SK-N-SH treated with all-trans-retinoic acid at 6 μM for 48 hours (cell line): ENCODE data around the gene AKAP9.

ENCODE experiments used
- ATAC-seq: fragments of 200-7000 bp; cut with Tn5 transposase; 3 replicates; pipeline ENCODE4 v1.9.1; 2020; ENCODE audit warnings: mild to moderate bottlenecking, moderate library complexity
- ARNTL ChIP-seq: fragments of 450-650 bp; formaldehyde crosslinking; IDR thresholded peaks from 2 replicates; pipeline ENCODE4 v1.5.0; 2020; ENCODE audit warnings: low read depth, mild to moderate bottlenecking, moderate library complexity, borderline replicate concordance
- BACH2 ChIP-seq: fragments of 250-450 bp; sonication (Bioruptor Pico); IDR thresholded peaks from 2 replicates; pipeline ENCODE4 v1.9.0; 2021; ENCODE audit warnings: mild to moderate bottlenecking, borderline replicate concordance
- CSDC2 ChIP-seq: fragments of 250-450 bp; sonication (Bioruptor Pico); IDR thresholded peaks from 2 replicates; pipeline ENCODE4 v1.5.0; 2020; ENCODE audit warnings: mild to moderate bottlenecking, moderate library complexity
- ESRRG ChIP-seq: fragments of 250-450 bp; sonication (Bioruptor Pico); IDR thresholded peaks from 2 replicates; pipeline ENCODE4 v1.6.1; 2021; ENCODE audit warnings: mild to moderate bottlenecking
- GLIS3 ChIP-seq: fragments of 250-450 bp; sonication (Bioruptor Pico); IDR thresholded peaks from 2 replicates; pipeline ENCODE4 v1.5.0; 2020; ENCODE audit warnings: mild to moderate bottlenecking, moderate library complexity
- ISL1 ChIP-seq: fragments of 250-450 bp; sonication (Bioruptor Pico); IDR thresholded peaks from 2 replicates; pipeline ENCODE4 v2.1.2; 2022; ENCODE audit warnings: mild to moderate bottlenecking, moderate library complexity
- OSR1 ChIP-seq: fragments of 250-450 bp; sonication (Bioruptor Pico); IDR thresholded peaks from 2 replicates; pipeline ENCODE4 v1.8.0; 2022; ENCODE audit warnings: moderate library complexity, mild to moderate bottlenecking, inconsistent platforms
- RARB ChIP-seq: fragments of 250-450 bp; sonication (Bioruptor Pico); IDR thresholded peaks from 2 replicates; pipeline ENCODE4 v1.8.0; 2021; ENCODE audit warnings: mild to moderate bottlenecking, moderate library complexity
- SNAI2 ChIP-seq: fragments of 250-450 bp; sonication (Bioruptor Pico); IDR thresholded peaks from 2 replicates; pipeline ENCODE4 v1.5.0; 2020; ENCODE audit warnings: mild to moderate bottlenecking, moderate library complexity
- ZC3H10 ChIP-seq: fragments of 250-450 bp; sonication (Bioruptor Pico); IDR thresholded peaks from 2 replicates; pipeline ENCODE4 v1.5.1; 2021; ENCODE audit warnings: mild to moderate bottlenecking, moderate library complexity
- ZFP3 ChIP-seq: fragments of 250-450 bp; sonication (Bioruptor Pico); IDR thresholded peaks from 2 replicates; pipeline ENCODE4 v1.5.0; 2020; ENCODE audit warnings: mild to moderate bottlenecking, moderate library complexity
- ZFP30 ChIP-seq: fragments of 450-650 bp; formaldehyde crosslinking; IDR thresholded peaks from 2 replicates; pipeline ENCODE4 v1.5.0; 2022; ENCODE audit warnings: mild to moderate bottlenecking, moderate library complexity
- ZNF565 ChIP-seq: fragments of 450-650 bp; formaldehyde crosslinking; conservative IDR thresholded peaks from 2 replicates; pipeline ENCODE4 v1.5.0; 2020; ENCODE audit warnings: low read depth, mild to moderate bottlenecking, moderate library complexity
- ZNF70 ChIP-seq: fragments of 450-650 bp; formaldehyde crosslinking; IDR thresholded peaks from 2 replicates; pipeline ENCODE4 v1.5.0; 2020; ENCODE audit warnings: mild to moderate bottlenecking, moderate library complexity
- ZNF8 ChIP-seq: fragments of 450-650 bp; formaldehyde crosslinking; IDR thresholded peaks from 2 replicates; pipeline ENCODE4 v1.5.0; 2020; ENCODE audit warnings: mild to moderate bottlenecking, moderate library complexity
- TF ChIP-seq, protein P1 (sequence below): fragments of 250-450 bp; sonication (Bioruptor Pico); IDR thresholded peaks from 2 replicates; pipeline ENCODE4 v1.8.0; 2020; ENCODE audit warnings: mild to moderate bottlenecking, moderate library complexity, borderline replicate concordance
- TF ChIP-seq, protein P2 (sequence below): fragments of 250-450 bp; sonication (Bioruptor Pico); IDR thresholded peaks from 2 replicates; pipeline ENCODE4 v1.5.1; 2020; ENCODE audit warnings: low read depth, mild to moderate bottlenecking, moderate library complexity
- TF ChIP-seq, protein P3 (sequence below): fragments of 250-450 bp; sonication (Bioruptor Pico); IDR thresholded peaks from 2 replicates; pipeline ENCODE4 v1.5.1; 2021; ENCODE audit warnings: mild to moderate bottlenecking, moderate library complexity
- TF ChIP-seq, protein P4 (sequence below): fragments of 250-450 bp; sonication (Bioruptor Pico); IDR thresholded peaks from 2 replicates; pipeline ENCODE4 v1.8.0; 2021; ENCODE audit warnings: low read depth, mild to moderate bottlenecking, moderate library complexity, borderline replicate concordance
- TF ChIP-seq, protein P5 (sequence below): fragments of 250-450 bp; sonication (Bioruptor Pico); IDR thresholded peaks from 2 replicates; pipeline ENCODE4 v1.5.0; 2020; ENCODE audit warnings: mild to moderate bottlenecking, moderate library complexity

Gene AKAP9

DNA sequence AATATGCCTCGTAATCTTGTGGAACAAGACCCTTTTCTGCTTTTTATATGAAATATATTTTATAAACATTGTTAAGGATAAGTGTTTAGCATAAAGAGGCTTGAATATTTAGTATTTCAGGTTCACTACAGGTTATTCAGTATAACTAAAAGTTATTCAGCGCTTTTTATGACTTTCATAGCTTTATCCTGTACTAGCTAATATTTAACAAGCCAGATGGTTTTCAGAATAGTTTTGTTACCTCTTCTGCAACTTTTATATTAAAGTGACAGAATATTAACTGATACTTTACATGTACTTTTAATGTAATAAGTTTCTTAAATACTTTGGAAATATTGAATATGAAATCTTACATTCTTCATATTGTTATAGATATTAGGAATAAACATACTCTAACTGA, 118.2 kb downstream of the AKAP9 start:
- no peak for ATAC-seq
- TF ChIP-seq GLIS3 (CRISPR knock-in tag) (no peak), ZNF565 (CRISPR knock-in tag) (no peak)
- TF ChIP-seq, protein P1, sequence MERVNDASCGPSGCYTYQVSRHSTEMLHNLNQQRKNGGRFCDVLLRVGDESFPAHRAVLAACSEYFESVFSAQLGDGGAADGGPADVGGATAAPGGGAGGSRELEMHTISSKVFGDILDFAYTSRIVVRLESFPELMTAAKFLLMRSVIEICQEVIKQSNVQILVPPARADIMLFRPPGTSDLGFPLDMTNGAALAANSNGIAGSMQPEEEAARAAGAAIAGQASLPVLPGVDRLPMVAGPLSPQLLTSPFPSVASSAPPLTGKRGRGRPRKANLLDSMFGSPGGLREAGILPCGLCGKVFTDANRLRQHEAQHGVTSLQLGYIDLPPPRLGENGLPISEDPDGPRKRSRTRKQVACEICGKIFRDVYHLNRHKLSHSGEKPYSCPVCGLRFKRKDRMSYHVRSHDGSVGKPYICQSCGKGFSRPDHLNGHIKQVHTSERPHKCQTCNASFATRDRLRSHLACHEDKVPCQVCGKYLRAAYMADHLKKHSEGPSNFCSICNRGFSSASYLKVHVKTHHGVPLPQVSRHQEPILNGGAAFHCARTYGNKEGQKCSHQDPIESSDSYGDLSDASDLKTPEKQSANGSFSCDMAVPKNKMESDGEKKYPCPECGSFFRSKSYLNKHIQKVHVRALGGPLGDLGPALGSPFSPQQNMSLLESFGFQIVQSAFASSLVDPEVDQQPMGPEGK: no peak

DNA sequence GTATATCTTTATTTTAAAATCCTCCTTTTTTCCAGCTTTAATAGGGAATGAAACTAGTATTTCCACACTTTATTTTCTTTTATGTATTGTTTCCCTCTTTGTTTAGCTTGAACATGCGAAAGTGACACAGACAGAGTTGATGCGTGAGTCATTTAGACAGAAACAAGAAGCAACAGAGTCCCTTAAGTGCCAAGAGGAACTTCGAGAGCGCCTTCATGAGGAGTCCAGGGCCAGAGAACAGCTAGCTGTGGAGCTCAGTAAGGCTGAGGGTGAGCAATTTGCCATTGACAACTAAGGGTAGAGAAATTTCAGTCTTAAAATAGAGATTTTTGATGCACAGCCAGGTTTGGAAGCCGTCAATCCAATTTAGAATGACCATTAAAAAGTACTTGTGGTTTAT, 120.5 kb downstream of the AKAP9 start:
- TF ChIP-seq SNAI2 (CRISPR knock-in tag): no peak
- no peak for TF ChIP-seq ZNF8
- TF ChIP-seq BACH2: no peak
- no peak for TF ChIP-seq ESRRG (CRISPR knock-in tag)
- no peak for TF ChIP-seq ZFP30 (CRISPR knock-in tag)
- TF ChIP-seq ZFP3 (CRISPR knock-in tag): no peak
- TF ChIP-seq, protein P1: no peak
- no peak for TF ChIP-seq CSDC2 (CRISPR knock-in tag)
- no peak for TF ChIP-seq ZNF70 (CRISPR knock-in tag)
- ATAC-seq: no peak

DNA sequence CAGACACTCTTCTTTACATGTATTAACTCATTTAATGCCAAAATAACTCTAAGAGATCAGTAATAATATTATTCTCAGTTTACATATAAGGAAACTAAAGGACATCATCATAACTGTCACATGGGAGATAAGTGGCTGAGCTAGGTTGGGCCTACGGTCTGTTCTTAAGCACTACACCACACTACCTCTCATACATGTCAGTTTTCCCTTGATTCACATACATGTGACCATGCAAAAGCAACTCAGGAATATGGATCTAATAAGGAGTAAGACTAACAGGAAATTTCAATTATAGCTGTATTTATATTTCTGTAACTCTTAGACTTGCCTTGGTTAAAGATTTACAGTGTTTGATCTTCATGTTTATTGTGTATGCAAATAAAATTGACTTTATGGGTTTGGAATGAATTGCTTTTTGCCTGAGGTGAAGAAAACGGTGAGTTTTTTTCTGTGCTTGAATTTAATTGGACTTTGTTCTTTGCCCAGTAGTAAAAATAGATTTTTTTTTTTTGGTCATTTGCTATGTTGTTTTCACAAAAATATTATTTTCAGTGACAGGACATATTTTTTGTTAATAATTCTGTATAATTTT, 123.9 kb downstream of the AKAP9 start:
- no peak for ATAC-seq
- TF ChIP-seq, protein P2, sequence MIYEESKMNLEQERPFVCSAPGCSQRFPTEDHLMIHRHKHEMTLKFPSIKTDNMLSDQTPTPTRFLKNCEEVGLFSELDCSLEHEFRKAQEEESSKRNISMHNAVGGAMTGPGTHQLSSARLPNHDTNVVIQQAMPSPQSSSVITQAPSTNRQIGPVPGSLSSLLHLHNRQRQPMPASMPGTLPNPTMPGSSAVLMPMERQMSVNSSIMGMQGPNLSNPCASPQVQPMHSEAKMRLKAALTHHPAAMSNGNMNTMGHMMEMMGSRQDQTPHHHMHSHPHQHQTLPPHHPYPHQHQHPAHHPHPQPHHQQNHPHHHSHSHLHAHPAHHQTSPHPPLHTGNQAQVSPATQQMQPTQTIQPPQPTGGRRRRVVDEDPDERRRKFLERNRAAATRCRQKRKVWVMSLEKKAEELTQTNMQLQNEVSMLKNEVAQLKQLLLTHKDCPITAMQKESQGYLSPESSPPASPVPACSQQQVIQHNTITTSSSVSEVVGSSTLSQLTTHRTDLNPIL (CRISPR knock-in tag): no peak
- no peak for TF ChIP-seq ARNTL (CRISPR knock-in tag)

DNA sequence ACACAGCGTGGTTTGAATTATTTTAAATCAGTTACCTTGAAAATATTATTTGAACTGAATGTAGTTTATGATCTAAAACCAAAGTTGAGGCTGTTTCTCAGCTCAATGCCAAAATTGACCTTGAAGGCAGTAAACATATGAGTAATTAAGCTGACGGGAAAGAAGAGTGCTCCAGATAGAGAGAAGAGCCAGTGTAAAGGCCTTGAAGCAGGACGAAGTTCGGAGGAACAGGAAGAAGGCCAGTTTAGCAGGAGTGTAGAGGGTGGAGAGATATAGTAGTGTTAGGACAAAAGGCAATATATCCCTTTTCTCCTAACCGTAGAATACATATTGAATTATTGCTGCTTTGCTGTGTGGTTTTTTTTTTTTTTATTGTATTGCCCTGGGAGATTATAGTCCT, 130.4 kb downstream of the AKAP9 start:
- ATAC-seq: no peak
- TF ChIP-seq ZNF565 (CRISPR knock-in tag): no peak
- TF ChIP-seq, protein P3, sequence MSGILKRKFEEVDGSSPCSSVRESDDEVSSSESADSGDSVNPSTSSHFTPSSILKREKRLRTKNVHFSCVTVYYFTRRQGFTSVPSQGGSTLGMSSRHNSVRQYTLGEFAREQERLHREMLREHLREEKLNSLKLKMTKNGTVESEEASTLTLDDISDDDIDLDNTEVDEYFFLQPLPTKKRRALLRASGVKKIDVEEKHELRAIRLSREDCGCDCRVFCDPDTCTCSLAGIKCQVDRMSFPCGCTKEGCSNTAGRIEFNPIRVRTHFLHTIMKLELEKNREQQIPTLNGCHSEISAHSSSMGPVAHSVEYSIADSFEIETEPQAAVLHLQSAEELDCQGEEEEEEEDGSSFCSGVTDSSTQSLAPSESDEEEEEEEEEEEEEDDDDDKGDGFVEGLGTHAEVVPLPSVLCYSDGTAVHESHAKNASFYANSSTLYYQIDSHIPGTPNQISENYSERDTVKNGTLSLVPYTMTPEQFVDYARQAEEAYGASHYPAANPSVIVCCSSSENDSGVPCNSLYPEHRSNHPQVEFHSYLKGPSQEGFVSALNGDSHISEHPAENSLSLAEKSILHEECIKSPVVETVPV (CRISPR knock-in tag): no peak
- TF ChIP-seq, protein P4, sequence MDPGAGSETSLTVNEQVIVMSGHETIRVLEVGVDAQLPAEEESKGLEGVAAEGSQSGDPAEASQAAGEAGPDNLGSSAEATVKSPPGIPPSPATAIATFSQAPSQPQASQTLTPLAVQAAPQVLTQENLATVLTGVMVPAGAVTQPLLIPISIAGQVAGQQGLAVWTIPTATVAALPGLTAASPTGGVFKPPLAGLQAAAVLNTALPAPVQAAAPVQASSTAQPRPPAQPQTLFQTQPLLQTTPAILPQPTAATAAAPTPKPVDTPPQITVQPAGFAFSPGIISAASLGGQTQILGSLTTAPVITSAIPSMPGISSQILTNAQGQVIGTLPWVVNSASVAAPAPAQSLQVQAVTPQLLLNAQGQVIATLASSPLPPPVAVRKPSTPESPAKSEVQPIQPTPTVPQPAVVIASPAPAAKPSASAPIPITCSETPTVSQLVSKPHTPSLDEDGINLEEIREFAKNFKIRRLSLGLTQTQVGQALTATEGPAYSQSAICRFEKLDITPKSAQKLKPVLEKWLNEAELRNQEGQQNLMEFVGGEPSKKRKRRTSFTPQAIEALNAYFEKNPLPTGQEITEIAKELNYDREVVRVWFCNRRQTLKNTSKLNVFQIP (CRISPR knock-in tag): no peak
- no peak for TF ChIP-seq ISL1 (CRISPR knock-in tag)
- TF ChIP-seq, all 23 proteins: peak for 0

DNA sequence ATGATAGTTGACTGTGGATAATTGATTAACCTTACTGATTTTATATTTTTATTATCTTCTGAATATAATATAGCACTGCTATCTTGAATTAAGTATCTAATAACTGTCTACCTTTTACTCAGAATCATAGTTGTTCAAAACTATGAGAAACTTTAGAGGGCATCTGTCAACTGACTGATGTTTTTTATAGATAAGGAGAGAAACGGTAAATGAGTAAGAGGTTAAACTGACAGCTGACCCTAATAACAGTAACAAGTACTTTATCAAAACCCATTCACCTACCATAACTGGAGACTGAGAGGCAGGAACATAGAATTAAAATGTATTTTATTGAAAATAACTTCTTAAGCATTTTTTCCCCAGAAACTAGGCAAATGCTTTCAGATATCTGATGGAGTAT, 131.5 kb downstream of the AKAP9 start:
- no peak for ATAC-seq
- no peak for TF ChIP-seq SNAI2 (CRISPR knock-in tag)
- TF ChIP-seq ESRRG (CRISPR knock-in tag): no peak

DNA sequence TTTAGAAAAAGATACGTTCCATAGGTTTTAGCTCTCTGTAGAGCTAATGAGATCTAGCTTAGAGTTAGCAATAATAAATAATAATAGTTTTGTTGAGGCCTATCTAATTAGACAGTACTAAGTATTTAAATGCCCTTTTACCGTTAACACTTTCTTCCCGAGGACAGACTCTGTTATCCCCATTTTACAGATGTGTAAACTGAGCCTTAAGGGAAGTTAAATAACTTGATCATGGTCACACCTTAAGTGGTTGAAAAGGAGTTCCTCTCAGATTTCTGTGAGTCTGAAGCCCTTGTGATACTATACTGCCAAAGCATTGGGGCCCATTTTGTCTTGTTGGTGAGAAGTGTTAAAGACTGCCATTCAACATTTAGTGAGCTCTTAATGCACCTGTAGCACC, 132.0 kb downstream of the AKAP9 start:
- ATAC-seq: no peak
- TF ChIP-seq ZNF70 (CRISPR knock-in tag) (no peak), ZNF565 (CRISPR knock-in tag) (no peak), ZC3H10 (CRISPR knock-in tag) (no peak), GLIS3 (CRISPR knock-in tag) (no peak), CSDC2 (CRISPR knock-in tag) (no peak), BACH2 (no peak), OSR1 (CRISPR knock-in tag) (no peak), RARB (CRISPR knock-in tag) (no peak), ESRRG (CRISPR knock-in tag) (no peak), ZFP30 (CRISPR knock-in tag) (no peak)
- TF ChIP-seq, protein P5, sequence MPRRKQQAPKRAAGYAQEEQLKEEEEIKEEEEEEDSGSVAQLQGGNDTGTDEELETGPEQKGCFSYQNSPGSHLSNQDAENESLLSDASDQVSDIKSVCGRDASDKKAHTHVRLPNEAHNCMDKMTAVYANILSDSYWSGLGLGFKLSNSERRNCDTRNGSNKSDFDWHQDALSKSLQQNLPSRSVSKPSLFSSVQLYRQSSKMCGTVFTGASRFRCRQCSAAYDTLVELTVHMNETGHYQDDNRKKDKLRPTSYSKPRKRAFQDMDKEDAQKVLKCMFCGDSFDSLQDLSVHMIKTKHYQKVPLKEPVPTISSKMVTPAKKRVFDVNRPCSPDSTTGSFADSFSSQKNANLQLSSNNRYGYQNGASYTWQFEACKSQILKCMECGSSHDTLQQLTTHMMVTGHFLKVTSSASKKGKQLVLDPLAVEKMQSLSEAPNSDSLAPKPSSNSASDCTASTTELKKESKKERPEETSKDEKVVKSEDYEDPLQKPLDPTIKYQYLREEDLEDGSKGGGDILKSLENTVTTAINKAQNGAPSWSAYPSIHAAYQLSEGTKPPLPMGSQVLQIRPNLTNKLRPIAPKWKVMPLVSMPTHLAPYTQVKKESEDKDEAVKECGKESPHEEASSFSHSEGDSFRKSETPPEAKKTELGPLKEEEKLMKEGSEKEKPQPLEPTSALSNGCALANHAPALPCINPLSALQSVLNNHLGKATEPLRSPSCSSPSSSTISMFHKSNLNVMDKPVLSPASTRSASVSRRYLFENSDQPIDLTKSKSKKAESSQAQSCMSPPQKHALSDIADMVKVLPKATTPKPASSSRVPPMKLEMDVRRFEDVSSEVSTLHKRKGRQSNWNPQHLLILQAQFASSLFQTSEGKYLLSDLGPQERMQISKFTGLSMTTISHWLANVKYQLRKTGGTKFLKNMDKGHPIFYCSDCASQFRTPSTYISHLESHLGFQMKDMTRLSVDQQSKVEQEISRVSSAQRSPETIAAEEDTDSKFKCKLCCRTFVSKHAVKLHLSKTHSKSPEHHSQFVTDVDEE (CRISPR knock-in tag): no peak
- TF ChIP-seq, protein P1: no peak
